ENCODE measurements around the gene NEDD4. TPM values are rescaled to one million over a fixed set of nuclear protein-coding genes. Genes with fewer than 3 reads are reported as not detected.

NEDD4 gene
- 5.0 TPM for total RNA-seq (2013)
- 1 to 10 TPM; 1.2 to 3.8 (median 1.3) TPM for polyA plus RNA-seq
- polyA minus RNA-seq = 1.4 and 1.7 TPM in 2 replicates
- total RNA-seq = 5.2 to 18.6 (median 9.6) reads per million in 11 experiments

GRCh38 chr15:55993111-55993803 is at the start of gene NEDD4:
NEDD4 (minus strand) TSS chr15:55993612; CDS start chr15:55993555, 57 bp downstream.
- no peaks in the 10 kb centered on the region for H3K36me3 ChIP-seq (replicated peaks in 1 of 2; ENCODE audit: control insufficient read depth in 1 of 2, insufficient read depth in 2 of 2, low read length in 2 of 2)
- H3K4me1 Mint-ChIP-seq = peaks cover 30% of the 10 kb centered on the region
- intact Hi-C loops (cut with micrococcal nuclease) = loop anchor here in 1 of 2 donors (10.0 kb wide), 1 partner anchor 62 kb away; no protein-coding TSS in a partner anchor
- H3K4me3 ChIP-seq (replicated peaks in 1 of 3; ENCODE audit: low read depth in 2 of 3, low read length in 3 of 3) = peak within 1 kb of the TSS; percentile 88 to 95 (median 92)
- H3K27me3 ChIP-seq (ENCODE audit: control insufficient read depth in 2 of 2, insufficient read depth in 2 of 2, low read length in 2 of 2) = peaks cover 0 to 4% of the 10 kb centered on the region in 2 donors
- H3K79me2 ChIP-seq (ENCODE audit: insufficient read depth, low read length) = peaks cover 3% of the 10 kb centered on the region
- peaks cover 13% of the 10 kb centered on the region in 2 donors for H3K4me1 ChIP-seq (ENCODE audit: control insufficient read depth in 1 of 2, insufficient read depth in 2 of 2, low read length in 2 of 2)
- under 1% methylated on average over 76 of the region's 83 CpGs for WGBS (ENCODE audit: insufficient coverage)
- H3K27ac Mint-ChIP-seq = peak within 1 kb of the TSS in 3 of 7 donors; percentile 16 to 86 (median 70)
- TF ChIP-seq, protein P1, sequence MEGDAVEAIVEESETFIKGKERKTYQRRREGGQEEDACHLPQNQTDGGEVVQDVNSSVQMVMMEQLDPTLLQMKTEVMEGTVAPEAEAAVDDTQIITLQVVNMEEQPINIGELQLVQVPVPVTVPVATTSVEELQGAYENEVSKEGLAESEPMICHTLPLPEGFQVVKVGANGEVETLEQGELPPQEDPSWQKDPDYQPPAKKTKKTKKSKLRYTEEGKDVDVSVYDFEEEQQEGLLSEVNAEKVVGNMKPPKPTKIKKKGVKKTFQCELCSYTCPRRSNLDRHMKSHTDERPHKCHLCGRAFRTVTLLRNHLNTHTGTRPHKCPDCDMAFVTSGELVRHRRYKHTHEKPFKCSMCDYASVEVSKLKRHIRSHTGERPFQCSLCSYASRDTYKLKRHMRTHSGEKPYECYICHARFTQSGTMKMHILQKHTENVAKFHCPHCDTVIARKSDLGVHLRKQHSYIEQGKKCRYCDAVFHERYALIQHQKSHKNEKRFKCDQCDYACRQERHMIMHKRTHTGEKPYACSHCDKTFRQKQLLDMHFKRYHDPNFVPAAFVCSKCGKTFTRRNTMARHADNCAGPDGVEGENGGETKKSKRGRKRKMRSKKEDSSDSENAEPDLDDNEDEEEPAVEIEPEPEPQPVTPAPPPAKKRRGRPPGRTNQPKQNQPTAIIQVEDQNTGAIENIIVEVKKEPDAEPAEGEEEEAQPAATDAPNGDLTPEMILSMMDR (IDR thresholded peaks at IDR 0.05) = peak; percentile 44
- H3K27me3 Mint-ChIP-seq (ENCODE audit: low read depth in 3 of 3) = peaks cover 0 to 10% (median 0%) of the 10 kb centered on the region in 3 donors
- H2AFZ ChIP-seq (ENCODE audit: insufficient read depth, low read depth, low read length, poor library complexity, severe bottlenecking) = peak within 1 kb of the TSS; percentile 84
- no peak within 1 kb of the TSS for H3K27ac ChIP-seq (ENCODE audit: low read depth in 1 of 2, low read length in 2 of 2)
- H3K9me3 ChIP-seq (replicated peaks in 1 of 2; ENCODE audit: control insufficient read depth in 1 of 2, insufficient read depth in 1 of 2, low read length in 2 of 2) = no peaks in the 10 kb centered on the region
- peaks cover 0 to 4% of the 10 kb centered on the region in 2 donors for H3K36me3 Mint-ChIP-seq
- peak within 1 kb of the TSS; percentile 63 for H3K9ac ChIP-seq (ENCODE audit: insufficient read depth, low read length, poor library complexity, severe bottlenecking)
- no peaks in the 10 kb centered on the region for H3K9me3 Mint-ChIP-seq
- DNase-seq = peak; percentile 48 to 60 (median 49)
- H4K20me1 ChIP-seq (ENCODE audit: insufficient read depth, low read length) = no peaks in the 10 kb centered on the region
- H3K4me2 ChIP-seq (replicated peaks; ENCODE audit: extremely low read depth, low read length, poor library complexity, severe bottlenecking) = peak within 1 kb of the TSS; percentile 94
- peak within 1 kb of the TSS; percentile 94 to 98 for H3K4me3 Mint-ChIP-seq

GRCh38 chr15:56042498-56042897 is 49.1 kb upstream of the NEDD4 start:
- no peaks in the 10 kb centered on the region for H3K36me3 Mint-ChIP-seq
- no peaks in the 10 kb centered on the region for H4K20me1 ChIP-seq (ENCODE audit: insufficient read depth, low read length)
- H3K4me2 ChIP-seq (replicated peaks; ENCODE audit: extremely low read depth, low read length, poor library complexity, severe bottlenecking) = no peak overlapping the region
- H2AFZ ChIP-seq (ENCODE audit: insufficient read depth, low read depth, low read length, poor library complexity, severe bottlenecking) = no peak overlapping the region
- H3K79me2 ChIP-seq (ENCODE audit: insufficient read depth, low read length) = no peaks in the 10 kb centered on the region
- H3K9me3 ChIP-seq (replicated peaks in 1 of 2; ENCODE audit: control insufficient read depth in 1 of 2, insufficient read depth in 1 of 2, low read length in 2 of 2) = no peaks in the 10 kb centered on the region
- TF ChIP-seq, protein P1 (IDR thresholded peaks at IDR 0.05) = no peak
- H3K4me1 Mint-ChIP-seq = peaks cover 6% of the 10 kb centered on the region
- H3K27me3 Mint-ChIP-seq (ENCODE audit: low read depth in 3 of 3) = peaks cover 0 to 6% (median 0%) of the 10 kb centered on the region in 3 donors
- 100% methylated on average over 3 of the region's 4 CpGs for WGBS (ENCODE audit: insufficient coverage)
- H3K27ac ChIP-seq (ENCODE audit: low read depth in 1 of 2, low read length in 2 of 2) = no peak overlapping the region
- DNase-seq = no peak
- H3K9me3 Mint-ChIP-seq = peaks cover 0 to 3% (median 2%) of the 10 kb centered on the region in 7 donors
- H3K9ac ChIP-seq (ENCODE audit: insufficient read depth, low read length, poor library complexity, severe bottlenecking) = no peak overlapping the region
- no peak overlapping the region for H3K27ac Mint-ChIP-seq
- intact Hi-C loops (cut with micrococcal nuclease) = no loop called here
- no peaks in the 10 kb centered on the region for H3K36me3 ChIP-seq (replicated peaks in 1 of 2; ENCODE audit: control insufficient read depth in 1 of 2, insufficient read depth in 2 of 2, low read length in 2 of 2)
- H3K4me3 ChIP-seq (replicated peaks in 1 of 3; ENCODE audit: low read depth in 2 of 3, low read length in 3 of 3) = no peak overlapping the region
- H3K27me3 ChIP-seq (ENCODE audit: control insufficient read depth in 2 of 2, insufficient read depth in 2 of 2, low read length in 2 of 2) = no peaks in the 10 kb centered on the region
- no peak overlapping the region for H3K4me3 Mint-ChIP-seq
- H3K4me1 ChIP-seq (ENCODE audit: control insufficient read depth in 1 of 2, insufficient read depth in 2 of 2, low read length in 2 of 2) = no peaks in the 10 kb centered on the region
